ENCODE data around the gene FCMR. TPM values are rescaled to one million over a fixed set of nuclear protein-coding genes. Genes with fewer than 3 reads are reported as not detected.

FCMR gene
- total and polyA plus RNA-seq, 9 of the 15 experiments (the other 6 are each of a cell fraction or from before 2014, with no cell fraction given) = 0.11 to 0.82 (median 0.20) TPM; not detected in 5

GRCh38 chr1:206923009-206923960 lies 1.5 kb upstream of the FCMR start (continued):
- TF ChIP-seq SP2 (IDR thresholded peaks at IDR 0.05; ENCODE audit: extremely low read depth, low read depth, low read length, poor library complexity, severe bottlenecking) = no peak
- no peak for TF ChIP-seq NFYB (IDR thresholded peaks at IDR 0.05; ENCODE audit: extremely low read depth, insufficient read length)
- TF ChIP-seq NFE2 (IDR thresholded peaks at IDR 0.05; ENCODE audit: low read depth) = no peak
- no peak for TF ChIP-seq ATF2 (CRISPR knock-in tag; IDR thresholded peaks at IDR 0.05)
- no peak for TF ChIP-seq EZH2 (IDR thresholded peaks at IDR 0.05; ENCODE audit: borderline replicate concordance, low read depth, low read length)
- TF ChIP-seq HDGF (IDR thresholded peaks at IDR 0.05) = peak; percentile 40; the same call in 1 of the 2 replicates
- TF ChIP-seq ADNP (tag; IDR thresholded peaks at IDR 0.05) = no peak
- TF ChIP-seq, protein P1, sequence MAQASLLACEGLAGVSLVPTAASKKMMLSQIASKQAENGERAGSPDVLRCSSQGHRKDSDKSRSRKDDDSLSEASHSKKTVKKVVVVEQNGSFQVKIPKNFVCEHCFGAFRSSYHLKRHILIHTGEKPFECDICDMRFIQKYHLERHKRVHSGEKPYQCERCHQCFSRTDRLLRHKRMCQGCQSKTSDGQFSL (CRISPR knock-in tag; IDR thresholded peaks at IDR 0.05) = peak; percentile 90
- TF ChIP-seq, protein P1 (tag; IDR thresholded peaks at IDR 0.05) = 0 out of 4 replicates have a peak, but pooled peaks of 1 of the 2 experiments have one; percentile 34
- TF ChIP-seq XRCC5 (IDR thresholded peaks at IDR 0.05; ENCODE audit: low read depth, low read length) = no peak
- TF ChIP-seq NEUROD1 (IDR thresholded peaks at IDR 0.05; ENCODE audit: borderline replicate concordance, low read depth, low read length, partially characterized antibody) = no peak
- peak; percentile 34 for TF ChIP-seq VEZF1 (CRISPR knock-in tag; IDR thresholded peaks at IDR 0.05)
- TF ChIP-seq DPF2 (IDR thresholded peaks at IDR 0.05) = peak; percentile 1; the same call in 1 of the 2 replicates
- TF ChIP-seq ARID1B (IDR thresholded peaks at IDR 0.05) = no peak
- TF ChIP-seq FOS (IDR thresholded peaks at IDR 0.05; ENCODE audit: extremely low read depth, insufficient read length) = no peak
- no peak for TF ChIP-seq ZBTB43 (CRISPR knock-in tag; IDR thresholded peaks at IDR 0.05)
- TF ChIP-seq HLTF (IDR thresholded peaks at IDR 0.05) = peak; percentile 38; the same call in 1 of the 2 replicates
- peak; percentile 93 for TF ChIP-seq TSC22D4 (tag; IDR thresholded peaks at IDR 0.05)
- no peak for TF ChIP-seq NR4A1 (CRISPR knock-in tag; IDR thresholded peaks at IDR 0.05)
- TF ChIP-seq NR4A1 (tag; IDR thresholded peaks at IDR 0.05) = no peak
- TF ChIP-seq ZNF766 (CRISPR knock-in tag; conservative IDR thresholded peaks at IDR 0.05) = no peak
- no peak for TF ChIP-seq CTBP1 (IDR thresholded peaks at IDR 0.05; ENCODE audit: borderline replicate concordance)
- peak; percentile 31; the same call in 1 of the 2 replicates for TF ChIP-seq SPI1 (IDR thresholded peaks at IDR 0.05; ENCODE audit: borderline replicate concordance, low read depth, low read length)

Measured in K562 (cell line).